Liver (tissue), 3 donors: ENCODE results near the gene HPS6.

Experiments
- CTCF ChIP-seq: fragments of 150-350 bp; IDR thresholded peaks from 2 replicates; pipeline ENCODE4 v1.5.1; 2017; ENCODE audit warnings: improper control_type of control experiment, low read depth, low read length; ENCODE audit not compliant: missing input control
- GABPA ChIP-seq, 2 donors: IDR thresholded peaks in 1 of 2; conservative IDR thresholded peaks in 1 of 2; 2 replicates each; pipeline ENCODE4 v1.6.1; 2016; ENCODE audit warnings: antibody characterized with exemption in 2 of 2, mild to moderate bottlenecking in 1 of 2, moderate library complexity in 1 of 2
- JUND ChIP-seq, 2 donors: IDR thresholded peaks; 2 replicates each; pipeline ENCODE4 v1.6.1; 2016; ENCODE audit warnings: antibody characterized with exemption in 2 of 2
- RAD21 ChIP-seq, 2 donors: IDR thresholded peaks; 2 replicates each; pipeline ENCODE4 v1.6.1; 2016; ENCODE audit warnings: antibody characterized with exemption in 2 of 2, mild to moderate bottlenecking in 2 of 2
- REST ChIP-seq: IDR thresholded peaks from 2 replicates; pipeline ENCODE4 v1.6.1; 2016; ENCODE audit warnings: antibody characterized with exemption, mild to moderate bottlenecking
- TAF1 ChIP-seq: conservative IDR thresholded peaks from 2 replicates; pipeline ENCODE4 v1.6.1; 2016; ENCODE audit warnings: antibody characterized with exemption, mild to moderate bottlenecking
- TF ChIP-seq, protein P1 (sequence below): IDR thresholded peaks from 2 replicates; pipeline ENCODE4 v1.6.1; 2016; ENCODE audit warnings: antibody characterized with exemption
- donor health status: healthy.
- donor health status: healthy.

GRCh38 chr10:102027261-102027660 is 37.9 kb upstream of the HPS6 start:
- no peak for TF ChIP-seq CTCF
- TF ChIP-seq RAD21 (IDR thresholded peaks at IDR 0.05) = no peak
- TF ChIP-seq TAF1 = no peak
- TF ChIP-seq, protein P1, sequence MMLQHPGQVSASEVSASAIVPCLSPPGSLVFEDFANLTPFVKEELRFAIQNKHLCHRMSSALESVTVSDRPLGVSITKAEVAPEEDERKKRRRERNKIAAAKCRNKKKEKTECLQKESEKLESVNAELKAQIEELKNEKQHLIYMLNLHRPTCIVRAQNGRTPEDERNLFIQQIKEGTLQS = no peak
- no peak for TF ChIP-seq JUND (IDR thresholded peaks at IDR 0.05)
- no peak for TF ChIP-seq REST
- TF ChIP-seq GABPA (IDR thresholded peaks at IDR 0.05 in 1 of 2, conservative IDR thresholded peaks at IDR 0.05 in 1 of 2) = no peak
